Measurements from ENCODE around the gene STOX1.
A peak's percentile ranks its signal among the peaks of the same experiment; 100 is the strongest.
"Not testable (repeated sequence)": the region's sequence is repeated elsewhere in the genome, so short reads cannot be mapped to it uniquely, and the experiment has no call there.

STOX1 gene

GRCh38 chr10:68826764-68827591 lies at the start of gene STOX1:
Gene STOX1 (plus strand): TSS chr10:68827531. CDS start chr10:68827624, 93 bp downstream.
- peak; percentile 13 for DNase-seq (ENCODE audit: low read depth, low spot score)

- no peak for DNase-seq (ENCODE audit: low read depth, low spot score)
These were observed 45.4 kb upstream of the STOX1 start for GRCh38 chr10:68781613-68782574.

GRCh38 chr10:68784476-68784875 lies 42.9 kb upstream of the STOX1 start:
- no peak for DNase-seq (ENCODE audit: low read depth, low spot score)

- DNase-seq (ENCODE audit: low read depth, low spot score) = no peak
These were observed 39.5 kb upstream of the STOX1 start for GRCh38 chr10:68787813-68788212.

GRCh38 chr10:68790476-68790875 lies 36.9 kb upstream of the STOX1 start:
- no peak for DNase-seq (ENCODE audit: low read depth, low spot score)

GRCh38 chr10:68792115-68792514 lies 35.2 kb upstream of the STOX1 start:
- DNase-seq (ENCODE audit: low read depth, low spot score) = no peak

GRCh38 chr10:68795886-68796532 lies 31.3 kb upstream of the STOX1 start:
- DNase-seq (ENCODE audit: low read depth, low spot score) = no peak

- DNase-seq (ENCODE audit: low read depth, low spot score) = no peak
These were observed 30.7 kb upstream of the STOX1 start for GRCh38 chr10:68796605-68797004.

GRCh38 chr10:68800211-68800610 lies 27.1 kb upstream of the STOX1 start:
- DNase-seq (ENCODE audit: low read depth, low spot score) = no peak

- DNase-seq (ENCODE audit: low read depth, low spot score) = no peak
These were observed 22.6 kb upstream of the STOX1 start for GRCh38 chr10:68804692-68805091.

GRCh38 chr10:68810830-68811229 lies 16.5 kb upstream of the STOX1 start:
- not testable (repeated sequence) for DNase-seq (ENCODE audit: low read depth, low spot score)

- no peak for DNase-seq (ENCODE audit: low read depth, low spot score)
These were observed 15.9 kb upstream of the STOX1 start for GRCh38 chr10:68811314-68812009.

GRCh38 chr10:68812420-68812819 lies 14.9 kb upstream of the STOX1 start:
- DNase-seq (ENCODE audit: low read depth, low spot score) = no peak

GRCh38 chr10:68813559-68813958 lies 13.8 kb upstream of the STOX1 start:
- no peak for DNase-seq (ENCODE audit: low read depth, low spot score)

- DNase-seq (ENCODE audit: low read depth, low spot score) = no peak
These were observed 10.4 kb upstream of the STOX1 start for GRCh38 chr10:68816796-68817412.

- not testable (repeated sequence) for DNase-seq (ENCODE audit: low read depth, low spot score)
These were observed 7.0 kb upstream of the STOX1 start for GRCh38 chr10:68820359-68820758.

GRCh38 chr10:68822626-68823025 lies 4.7 kb upstream of the STOX1 start:
- not testable (repeated sequence) for DNase-seq (ENCODE audit: low read depth, low spot score)

GRCh38 chr10:68827592-68827959 lies 245 bp downstream of the STOX1 start:
- not testable (repeated sequence) for DNase-seq (ENCODE audit: low read depth, low spot score)

GRCh38 chr10:68828083-68828601 lies 811 bp downstream of the STOX1 start:
- DNase-seq (ENCODE audit: low read depth, low spot score) = not testable (repeated sequence)

GRCh38 chr10:68828833-68829232 lies 1.5 kb downstream of the STOX1 start:
- no peak for DNase-seq (ENCODE audit: low read depth, low spot score)

GRCh38 chr10:68829521-68829920 lies 2.2 kb downstream of the STOX1 start:
- DNase-seq (ENCODE audit: low read depth, low spot score) = no peak
